IMR-90 (cell line): ENCODE measurements around the gene SURF4. TPM values are rescaled to one million over a fixed set of nuclear protein-coding genes. Genes with fewer than 3 reads are reported as not detected.

Experiments used
- ATAC-seq: fragments of 200-7000 bp; cut with Tn5 transposase; 2 replicates; pipeline ENCODE4 v1.9.1; 2020; ENCODE audit warnings: low read depth, mild to moderate bottlenecking, moderate library complexity
- BruUV-seq: library from RNA; stranded (reverse); fragments of 400-500 nt; replicated peaks from 2 replicates; lab custom pipeline; 2021; lab: Mats Ljungman, UMichigan
- CTCF ChIA-PET: fragments of 300-600 bp; formaldehyde crosslinking; extraction: SDS; loops from one replicate; lab custom pipeline; 2021; ENCODE audit warnings: antibody characterized with exemption; lab: Yijun Ruan, JAX
- POLR2A ChIA-PET: fragments of 300-600 bp; sonication (Branson Sonifier 250); formaldehyde crosslinking; loops from one replicate; lab custom pipeline; 2022; ENCODE audit warnings: antibody characterized with exemption; ENCODE audit not compliant: unreplicated experiment; lab: Charles Lee
- DNase-seq: peaks from one replicate; pipeline ENCODE4 v3.0.0; 2013
- H2AFZ ChIP-seq: replicated peaks from 2 replicates; pipeline ENCODE3; 2013; ENCODE audit warnings: low read length, mild to moderate bottlenecking; ENCODE audit not compliant: poor library complexity
- H2AK5ac ChIP-seq: 2 replicates; pipeline ENCODE4 v1.6.1; 2013; ENCODE audit warnings: low read depth, low read length, inconsistent platforms
- H2AK9ac ChIP-seq: replicated peaks from 2 replicates; pipeline ENCODE3; 2013; ENCODE audit warnings: mild to moderate bottlenecking, low read depth, low read length, moderate library complexity; ENCODE audit not compliant: poor library complexity
- H2BK120ac ChIP-seq: 2 replicates; pipeline ENCODE4 v1.6.1; 2013; ENCODE audit warnings: low read depth, low read length, inconsistent platforms
- H2BK15ac ChIP-seq: 3 replicates; pipeline ENCODE4 v1.6.1; 2013; ENCODE audit warnings: low read depth, low read length, inconsistent platforms
- H2BK20ac ChIP-seq: 2 replicates; pipeline ENCODE4 v1.6.1; 2013; ENCODE audit warnings: low read depth, mild to moderate bottlenecking, inconsistent platforms, low read length, moderate library complexity
- H2BK5ac ChIP-seq: 2 replicates; pipeline ENCODE4 v1.6.1; 2013; ENCODE audit warnings: mild to moderate bottlenecking, low read depth, low read length, inconsistent platforms; ENCODE audit not compliant: poor library complexity, severe bottlenecking
- H3K14ac ChIP-seq: replicated peaks from 2 replicates; pipeline ENCODE4 v1.6.1; 2013; ENCODE audit warnings: low read depth, low read length, inconsistent platforms
- H3K18ac ChIP-seq: 2 replicates; pipeline ENCODE4 v1.6.1; 2013; ENCODE audit warnings: low read depth, low read length, control low read depth
- H3K23ac ChIP-seq: 2 replicates; pipeline ENCODE4 v1.6.1; 2013; ENCODE audit warnings: low read depth, low read length, inconsistent platforms
- H3K27ac ChIP-seq: 2 replicates; pipeline ENCODE4 v1.5.1; 2013; ENCODE audit warnings: mild to moderate bottlenecking, control low read depth, low read length; ENCODE audit not compliant: insufficient read depth
- H3K27me3 ChIP-seq: 2 replicates; pipeline ENCODE4 v1.6.1; 2013; ENCODE audit warnings: low read length; ENCODE audit not compliant: control insufficient read depth, insufficient read depth
- H3K36me3 ChIP-seq: 2 replicates; pipeline ENCODE4 v1.6.1; 2013; ENCODE audit warnings: low read length, mixed read lengths; ENCODE audit not compliant: control insufficient read depth, insufficient read depth
- H3K4ac ChIP-seq: 2 replicates; pipeline ENCODE4 v1.6.1; 2013; ENCODE audit warnings: low read depth, low read length, inconsistent platforms
- H3K4me1 ChIP-seq: 2 replicates; pipeline ENCODE4 v1.6.1; 2013; ENCODE audit warnings: low read length, mixed read lengths; ENCODE audit not compliant: control insufficient read depth, insufficient read depth
- H3K4me2 ChIP-seq: 2 replicates; pipeline ENCODE4 v1.6.1; 2013; ENCODE audit warnings: low read depth, mild to moderate bottlenecking, control low read depth, low read length, moderate library complexity
- H3K4me3 ChIP-seq: 2 replicates; pipeline ENCODE4 v1.5.1; 2013; ENCODE audit warnings: low read depth, mild to moderate bottlenecking, control low read depth, low read length, moderate library complexity; ENCODE audit not compliant: insufficient read depth
- H3K56ac ChIP-seq: 2 replicates; pipeline ENCODE4 v1.6.1; 2013; ENCODE audit warnings: low read length, inconsistent platforms; ENCODE audit not compliant: insufficient read depth; ENCODE audit errors: extremely low read depth
- H3K79me1 ChIP-seq, 2 experiments: 2 replicates each; pipeline ENCODE4 v1.6.1; 2013; ENCODE audit warnings: low read length in 2 of 2, inconsistent platforms in 1 of 2, low read depth in 1 of 2
- H3K9ac ChIP-seq: 2 replicates; pipeline ENCODE4 v1.6.1; 2013; ENCODE audit warnings: low read depth, low read length, control low read depth
- H3K9me1 ChIP-seq: 2 replicates; pipeline ENCODE4 v1.6.1; 2013; ENCODE audit warnings: low read length, inconsistent platforms; ENCODE audit not compliant: insufficient read depth
- H3K9me3 ChIP-seq: 2 replicates; pipeline ENCODE4 v1.6.1; 2013; ENCODE audit warnings: low read length; ENCODE audit not compliant: control insufficient read depth, insufficient read depth
- H4K20me1 ChIP-seq: 2 replicates; pipeline ENCODE4 v1.6.1; 2013; ENCODE audit warnings: low read length, inconsistent platforms; ENCODE audit not compliant: insufficient read depth
- H4K5ac ChIP-seq: 2 replicates; pipeline ENCODE4 v1.6.1; 2013; ENCODE audit warnings: mild to moderate bottlenecking, low read depth, low read length, control low read depth
- H4K8ac ChIP-seq, 2 experiments: 2 replicates each; pipeline ENCODE4 v1.6.1; 2013; ENCODE audit warnings: low read depth in 2 of 2, low read length in 2 of 2, control low read depth in 1 of 2, inconsistent platforms in 1 of 2
- H4K91ac ChIP-seq: 2 replicates; pipeline ENCODE4 v1.6.1; 2013; ENCODE audit warnings: low read depth, low read length, inconsistent platforms; ENCODE audit not compliant: insufficient read depth
- FOS ChIP-seq: fragments of 150-350 bp; IDR thresholded peaks from 2 replicates; pipeline ENCODE4 v1.6.1; 2016; ENCODE audit warnings: low read depth, low read length
- MAFK ChIP-seq: IDR thresholded peaks from 2 replicates; pipeline ENCODE4 v1.6.1; 2012; ENCODE audit warnings: low read depth, low read length, improper control_type of control experiment
- MAZ ChIP-seq: IDR thresholded peaks from 2 replicates; pipeline ENCODE4 v1.6.1; 2012; ENCODE audit warnings: low read depth, mild to moderate bottlenecking, low read length, improper control_type of control experiment, moderate library complexity, borderline replicate concordance
- NFE2L2 ChIP-seq: fragments of 150-350 bp; IDR thresholded peaks from 2 replicates; pipeline ENCODE4 v1.6.1; 2016; ENCODE audit warnings: low read depth, mild to moderate bottlenecking, low read length
- RAD21 ChIP-seq: IDR thresholded peaks from 2 replicates; pipeline ENCODE4 v1.6.1; 2012; ENCODE audit warnings: low read length, improper control_type of control experiment
- RFX5 ChIP-seq: IDR thresholded peaks from 2 replicates; pipeline ENCODE4 v1.8.0; 2012; ENCODE audit warnings: low read depth, mild to moderate bottlenecking, low read length, moderate library complexity
- WGBS, 2 experiments: methylation state at CpG; one replicate each; pipeline versions ENCODE4 v1.1.5 to v1.1.7; 2013; ENCODE audit warnings: missing lambda C conversion rate in 2 of 2; ENCODE audit not compliant: insufficient read length in 1 of 2; ENCODE audit errors: extremely low coverage in 2 of 2; 5-methylcytosine and 5-hydroxymethylcytosine counted together
- dilution Hi-C: fragments of 300-500 bp; cut with HindIII; formaldehyde crosslinking; loops from one replicate; pipeline ENCODE4 v1.14.3; 2018; ENCODE audit warnings: low sequenced_read_pairs; ENCODE audit not compliant: unreplicated experiment
- in situ Hi-C: fragments of 300-500 bp; cut with MboI; formaldehyde crosslinking; loops from 3 replicates; pipeline ENCODE4 v1.14.3; 2019; ENCODE audit warnings: low sequenced_read_pairs, inconsistent platforms, mixed read lengths
- intact Hi-C: fragments of 100-400 bp; cut with micrococcal nuclease; formaldehyde crosslinking; loops from 2 replicates; pipeline ENCODE4 v1.10.0; 2022
- microRNA-seq, 2 experiments: library from miRNA; stranded (forward) in 1 of 2; unstranded in 1 of 2; fragments of 10-50 nt in 1 of 2; fragments of <30 nt in 1 of 2; gene quantifications in 1 of 2; microRNA quantifications in 1 of 2; one replicate each; pipeline versions ENCODE3 to v1.1.0; 2013 to 2020; ENCODE audit not compliant: insufficient read depth in 1 of 2, insufficient read length in 1 of 2, unreplicated experiment in 1 of 2
- polyA plus RNA-seq, 3 experiments: library from polyadenylated mRNA; depleted of rRNA; stranded (reverse); fragments of >200 nt; gene quantifications; 2 replicates each; pipeline ENCODE4 v1.2.3, GENCODE V29; 2012; ENCODE audit warnings: low replicate concordance in 1 of 3
- small RNA-seq, 5 experiments: library from RNA; depleted of rRNA; stranded (forward); fragments of <200 nt; gene quantifications; one replicate each; pipeline ENCODE3, GENCODE V24; 2012
- total RNA-seq: library from RNA; depleted of rRNA; stranded (reverse); fragments of >200 nt; gene quantifications from 2 replicates; pipeline ENCODE4 v1.2.3, GENCODE V29; 2012; rRNA removed

SURF4 gene
- total and polyA plus RNA-seq, 2 of the 4 experiments (the other 2 are of a cell fraction): 307 to 532 TPM

DNA sequence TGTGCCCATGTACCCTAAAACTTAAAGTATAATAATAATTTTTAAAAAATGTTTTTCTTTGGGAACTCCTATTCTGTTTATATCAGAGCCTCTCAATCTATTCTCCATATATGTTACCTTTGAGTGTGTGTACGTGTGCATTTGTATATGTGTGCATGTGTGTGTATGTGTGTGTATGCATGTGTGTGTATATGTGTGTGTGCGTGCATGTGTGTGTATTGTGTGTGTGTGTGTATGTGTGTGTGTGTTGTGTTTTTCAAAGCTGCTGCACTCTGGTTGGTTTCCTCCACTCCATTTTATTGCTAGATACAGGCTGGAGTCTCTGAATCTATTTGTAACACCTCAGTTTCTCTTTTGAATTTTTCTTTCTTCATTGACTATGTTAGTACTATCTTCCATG is 59.9 kb downstream of the SURF4 start:
- no peaks in the 10 kb centered on the region for H3K79me1 ChIP-seq
- no peak overlapping the region for H2AFZ ChIP-seq
- H3K18ac ChIP-seq: no peak overlapping the region
- no peaks in the 10 kb centered on the region for H3K9me3 ChIP-seq
- TF ChIP-seq RFX5 (no peak), MAFK (no peak), FOS (no peak), NFE2L2 (no peak), MAZ (no peak), RAD21 (no peak)
- CTCF ChIA-PET: no interaction called here
- no peak overlapping the region for H3K4me3 ChIP-seq
- H3K36me3 ChIP-seq: no peaks in the 10 kb centered on the region
- no peak overlapping the region for H3K27ac ChIP-seq
- no peak overlapping the region for H2AK9ac ChIP-seq
- H3K27me3 ChIP-seq: peaks cover 8% of the 10 kb centered on the region
- H3K23ac ChIP-seq: no peak overlapping the region
- POLR2A ChIA-PET: no interaction called here
- dilution Hi-C loops (no loop called here), in situ Hi-C loops (no loop called here), intact Hi-C loops (no loop called here)
- no peak overlapping the region for H4K5ac ChIP-seq
- H3K56ac ChIP-seq: no peak overlapping the region
- no peak overlapping the region for H3K4me2 ChIP-seq
- no peak overlapping the region for H2BK5ac ChIP-seq
- no peak for DNase-seq
- no peak overlapping the region for H2BK20ac ChIP-seq
- H3K9ac ChIP-seq: no peak overlapping the region
- H3K9me1 ChIP-seq: no peaks in the 10 kb centered on the region
- WGBS, 2 experiments: no CpG with 5 or more reads among the region's 2 CpGs
- no peak overlapping the region for H4K91ac ChIP-seq
- H2BK120ac ChIP-seq: no peak overlapping the region
- no peak overlapping the region for H3K4ac ChIP-seq
- H3K14ac ChIP-seq: no peak overlapping the region
- no peak overlapping the region for H2BK15ac ChIP-seq
- no peaks in the 10 kb centered on the region for H3K4me1 ChIP-seq
- no peak overlapping the region for H4K8ac ChIP-seq
- no TSS peak for BruUV-seq
- ATAC-seq: no peak
- no peaks in the 10 kb centered on the region for H4K20me1 ChIP-seq
- no peak overlapping the region for H2AK5ac ChIP-seq

Small RNAs within 50 kb of the gene (microRNA-seq; reads per million reads assigned to microRNA genes)
- not detected for gene RF00019 (ENCODE audit: insufficient read depth, insufficient read length)
- not detected for gene SNORD24 (ENCODE audit: insufficient read depth, insufficient read length)
- not detected for gene SNORD36A (ENCODE audit: insufficient read depth, insufficient read length)
- not detected for gene SNORD36B (ENCODE audit: insufficient read depth, insufficient read length)
- gene SNORD36C (ENCODE audit: insufficient read depth, insufficient read length): not detected

Small RNAs within 50 kb of the gene (small RNA-seq; reads per million reads assigned to genes)
- gene RF00019 (0 reads per million in 5 experiments), gene SNORD24 (0 reads per million in 5 experiments), gene SNORD36A (0 reads per million in 5 experiments), gene SNORD36B (0 reads per million in 5 experiments), gene SNORD36C (0 reads per million in 5 experiments)

Other genes starting within 250 kb of the SURF4 start
- gene GBGT1, start 212.1 kb downstream of the SURF4 start, total RNA-seq: 0.83 and 1.8 TPM in 2 replicates
- gene GBGT1, start 212.1 kb downstream of the SURF4 start, polyA plus RNA-seq (2012; rRNA removed): 2.4 and 3.2 TPM in 2 replicates
- not detected in 2 replicates for gene OBP2B, start 166.8 kb downstream of the SURF4 start, total RNA-seq
- not detected in 2 replicates for gene OBP2B, start 166.8 kb downstream of the SURF4 start, polyA plus RNA-seq (2012; rRNA removed)
- not detected in 2 replicates for gene ABO, start 100.9 kb downstream of the SURF4 start, total RNA-seq
- gene ABO, start 100.9 kb downstream of the SURF4 start, polyA plus RNA-seq (2012; rRNA removed): not detected in 2 replicates
- 6.1 and 6.4 TPM in 2 replicates for gene SURF6, start 39.9 kb downstream of the SURF4 start, total RNA-seq
- gene SURF6, start 39.9 kb downstream of the SURF4 start, polyA plus RNA-seq (2012; rRNA removed): 12.8 and 17.2 TPM in 2 replicates
- gene MED22, start 27.9 kb downstream of the SURF4 start, total RNA-seq: 6.9 and 7.9 TPM in 2 replicates
- 28.3 and 32.9 TPM in 2 replicates for gene MED22, start 27.9 kb downstream of the SURF4 start, polyA plus RNA-seq (2012; rRNA removed)
- 3,220 TPM in 2 replicates for gene RPL7A, start 27.8 kb downstream of the SURF4 start, total RNA-seq
- 4,034 and 4,096 TPM in 2 replicates for gene RPL7A, start 27.8 kb downstream of the SURF4 start, polyA plus RNA-seq (2012; rRNA removed)
- gene SURF1, start 19.6 kb downstream of the SURF4 start, total RNA-seq: 10.3 and 15.1 TPM in 2 replicates
- 23.4 and 24.5 TPM in 2 replicates for gene SURF1, start 19.6 kb downstream of the SURF4 start, polyA plus RNA-seq (2012; rRNA removed)
- gene SURF2, start 19.5 kb downstream of the SURF4 start, total RNA-seq: 9.9 and 12.5 TPM in 2 replicates
- 16.3 and 21.8 TPM in 2 replicates for gene SURF2, start 19.5 kb downstream of the SURF4 start, polyA plus RNA-seq (2012; rRNA removed)
- 0.28 and 0.54 TPM in 2 replicates for gene STKLD1, start 306 bp upstream of the SURF4 start, total RNA-seq
- gene STKLD1, start 306 bp upstream of the SURF4 start, polyA plus RNA-seq (2012; rRNA removed): 0.65 and 0.69 TPM in 2 replicates
- gene REXO4, start 42.0 kb upstream of the SURF4 start, total RNA-seq: 16.1 and 18.3 TPM in 2 replicates
- 21.8 and 23.1 TPM in 2 replicates for gene REXO4, start 42.0 kb upstream of the SURF4 start, polyA plus RNA-seq (2012; rRNA removed)
- gene ADAMTS13, start 46.3 kb upstream of the SURF4 start, total RNA-seq: under 0.01 and 0.18 TPM in 2 replicates
- gene ADAMTS13, start 46.3 kb upstream of the SURF4 start, polyA plus RNA-seq (2012; rRNA removed): 2.8 and 3.1 TPM in 2 replicates
- gene CACFD1, start 83.9 kb upstream of the SURF4 start, total RNA-seq: 1.9 and 2.0 TPM in 2 replicates
- 5.9 and 6.6 TPM in 2 replicates for gene CACFD1, start 83.9 kb upstream of the SURF4 start, polyA plus RNA-seq (2012; rRNA removed)
- 2.9 and 3.1 TPM in 2 replicates for gene SLC2A6, start 103.0 kb upstream of the SURF4 start, total RNA-seq
- 8.5 and 9.3 TPM in 2 replicates for gene SLC2A6, start 103.0 kb upstream of the SURF4 start, polyA plus RNA-seq (2012; rRNA removed)
- not detected in 2 replicates for gene MYMK, start 148.9 kb upstream of the SURF4 start, total RNA-seq
- gene MYMK, start 148.9 kb upstream of the SURF4 start, polyA plus RNA-seq (2012; rRNA removed): not detected in 2 replicates
- gene ADAMTSL2, start 158.6 kb upstream of the SURF4 start, total RNA-seq: not detected in 2 replicates
- not detected in 2 replicates for gene ADAMTSL2, start 158.6 kb upstream of the SURF4 start, polyA plus RNA-seq (2012; rRNA removed)
- not detected in 2 replicates for gene FAM163B, start 233.3 kb upstream of the SURF4 start, total RNA-seq
- not detected in 2 replicates for gene FAM163B, start 233.3 kb upstream of the SURF4 start, polyA plus RNA-seq (2012; rRNA removed)